ENCODE measurements around the gene KIF3B.

DNA sequence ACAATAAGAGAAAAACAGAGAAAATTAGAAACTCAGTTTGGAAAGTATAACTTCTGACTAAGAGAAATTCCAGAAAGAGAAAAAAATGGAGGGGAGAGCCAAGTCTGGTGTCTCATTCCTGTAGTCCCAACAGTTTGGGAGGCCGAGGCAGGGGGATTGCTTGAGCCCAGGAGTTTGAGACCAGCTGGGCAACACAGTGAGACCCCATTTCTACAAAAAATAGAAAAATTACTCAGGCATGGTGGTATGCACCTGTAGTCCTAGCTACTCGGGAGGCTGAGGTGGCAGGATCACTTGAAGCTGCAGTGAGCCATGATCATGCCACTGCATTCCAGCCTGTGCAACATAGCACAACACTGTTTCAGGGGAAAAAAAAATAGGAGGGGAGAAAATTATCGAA lies 3.1 kb upstream of the KIF3B start:
- no peak for TF ChIP-seq POLR2A (IDR thresholded peaks at IDR 0.05)
- TF ChIP-seq, protein P1, sequence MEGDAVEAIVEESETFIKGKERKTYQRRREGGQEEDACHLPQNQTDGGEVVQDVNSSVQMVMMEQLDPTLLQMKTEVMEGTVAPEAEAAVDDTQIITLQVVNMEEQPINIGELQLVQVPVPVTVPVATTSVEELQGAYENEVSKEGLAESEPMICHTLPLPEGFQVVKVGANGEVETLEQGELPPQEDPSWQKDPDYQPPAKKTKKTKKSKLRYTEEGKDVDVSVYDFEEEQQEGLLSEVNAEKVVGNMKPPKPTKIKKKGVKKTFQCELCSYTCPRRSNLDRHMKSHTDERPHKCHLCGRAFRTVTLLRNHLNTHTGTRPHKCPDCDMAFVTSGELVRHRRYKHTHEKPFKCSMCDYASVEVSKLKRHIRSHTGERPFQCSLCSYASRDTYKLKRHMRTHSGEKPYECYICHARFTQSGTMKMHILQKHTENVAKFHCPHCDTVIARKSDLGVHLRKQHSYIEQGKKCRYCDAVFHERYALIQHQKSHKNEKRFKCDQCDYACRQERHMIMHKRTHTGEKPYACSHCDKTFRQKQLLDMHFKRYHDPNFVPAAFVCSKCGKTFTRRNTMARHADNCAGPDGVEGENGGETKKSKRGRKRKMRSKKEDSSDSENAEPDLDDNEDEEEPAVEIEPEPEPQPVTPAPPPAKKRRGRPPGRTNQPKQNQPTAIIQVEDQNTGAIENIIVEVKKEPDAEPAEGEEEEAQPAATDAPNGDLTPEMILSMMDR (IDR thresholded peaks at IDR 0.05), result no peak
- no peak for TF ChIP-seq EP300 (IDR thresholded peaks at IDR 0.05)
- TF ChIP-seq POLR2AphosphoS5 (IDR thresholded peaks at IDR 0.05), result no peak
